ENCODE data around the gene MED13L. TPM values are rescaled to one million over a fixed set of nuclear protein-coding genes. Genes with fewer than 3 reads are reported as not detected.

MED13L gene
- total and polyA plus RNA-seq, 2 donors (not counting 1 experiment from before 2014, with no cell fraction given) = 20.3 to 207 TPM

GRCh38 chr12:116090516-116090915, 187.0 kb downstream of the MED13L start:
- peaks cover 5% of the 10 kb centered on the region for H4K20me1 ChIP-seq (ENCODE audit: control insufficient read depth, insufficient read depth, low read length, poor library complexity, severe bottlenecking)
- no peak overlapping the region for H3K4me2 ChIP-seq (replicated peaks; ENCODE audit: low read depth, low read length, poor library complexity, severe bottlenecking)
- ChIA-PET CTCF (no interaction called here), POLR2A (no interaction called here)
- peaks cover 0 to 9% of the 10 kb centered on the region in 2 experiments for H3K36me3 ChIP-seq (replicated peaks in 1 of 2; ENCODE audit: control extremely low read depth in 1 of 2, control insufficient read depth in 1 of 2, extremely low read depth in 1 of 2, insufficient read depth in 2 of 2, low read length in 1 of 2)
- no peak overlapping the region for H3K4me3 Mint-ChIP-seq
- no peak for ATAC-seq (ENCODE audit: low read depth)
- H3K27me3 Mint-ChIP-seq = no peaks in the 10 kb centered on the region
- no peak for TF ChIP-seq EZH2 (IDR thresholded peaks at IDR 0.05; ENCODE audit: borderline replicate concordance, insufficient read depth, low read depth, low read length, poor library complexity, severe bottlenecking)
- no peak for TF ChIP-seq CTCF (IDR thresholded peaks at IDR 0.05)
- peaks cover 35% of the 10 kb centered on the region for H3K4me1 Mint-ChIP-seq
- H3K4me1 ChIP-seq (ENCODE audit: control insufficient read depth in 2 of 2, insufficient read depth in 2 of 2, low read length in 2 of 2) = peaks cover 5 to 7% of the 10 kb centered on the region in 2 donors
- no peak overlapping the region for H3K27ac Mint-ChIP-seq
- no peak for DNase-seq
- H3K27ac ChIP-seq (ENCODE audit: low read length in 2 of 2) = no peak overlapping the region
- WGBS (ENCODE audit: insufficient coverage) = 100% methylated on average over 2 of the region's 4 CpGs
- H3K79me2 ChIP-seq (ENCODE audit: control insufficient read depth, insufficient read depth, low read length) = peaks cover 62% of the 10 kb centered on the region
- H3K4me3 ChIP-seq (ENCODE audit: control extremely low read depth in 1 of 5, extremely low read depth in 1 of 5, insufficient read depth in 1 of 5, low read depth in 2 of 5, low read length in 4 of 5) = no peak overlapping the region
- intact Hi-C loops (cut with micrococcal nuclease) = loop anchor here (5.0 kb wide), 1 partner anchor 33 kb away; no protein-coding TSS in a partner anchor
- H3K9me3 Mint-ChIP-seq (ENCODE audit: insufficient read depth) = no peaks in the 10 kb centered on the region
- H3K9ac ChIP-seq (ENCODE audit: low read length) = no peak overlapping the region
- no peaks in the 10 kb centered on the region for H3K9me3 ChIP-seq (ENCODE audit: control extremely low read depth in 1 of 3, control insufficient read depth in 2 of 3, insufficient read depth in 1 of 3, low read length in 2 of 3)
- H3K27me3 ChIP-seq (replicated peaks in 1 of 4; ENCODE audit: control extremely low read depth in 1 of 4, control insufficient read depth in 3 of 4, insufficient read depth in 4 of 4, low read length in 3 of 4) = no peaks in the 10 kb centered on the region
- H2AFZ ChIP-seq (ENCODE audit: insufficient read depth, low read depth, low read length, poor library complexity, severe bottlenecking) = no peak overlapping the region

GRCh38 chr12:116089080-116089479, 188.4 kb downstream of the MED13L start:
- Mint-ChIP-seq H3K4me3 (no peak overlapping the region), H3K27me3 (no peaks in the 10 kb centered on the region), H3K9me3 (ENCODE audit: insufficient read depth) (no peaks in the 10 kb centered on the region), H3K4me1 (peaks cover 35% of the 10 kb centered on the region), H3K27ac (no peak overlapping the region)
- Histone ChIP-seq H3K27me3 (replicated peaks in 1 of 4; ENCODE audit: control extremely low read depth in 1 of 4, control insufficient read depth in 3 of 4, insufficient read depth in 4 of 4, low read length in 3 of 4) (no peaks in the 10 kb centered on the region), H4K20me1 (ENCODE audit: control insufficient read depth, insufficient read depth, low read length, poor library complexity, severe bottlenecking) (peaks cover 5% of the 10 kb centered on the region), H3K4me1 (ENCODE audit: control insufficient read depth in 2 of 2, insufficient read depth in 2 of 2, low read length in 2 of 2) (peaks cover 5 to 7% of the 10 kb centered on the region in 2 donors), H3K4me2 (replicated peaks; ENCODE audit: low read depth, low read length, poor library complexity, severe bottlenecking) (no peak overlapping the region), H3K9ac (ENCODE audit: low read length) (no peak overlapping the region), H3K4me3 (ENCODE audit: control extremely low read depth in 1 of 5, extremely low read depth in 1 of 5, insufficient read depth in 1 of 5, low read depth in 2 of 5, low read length in 4 of 5) (no peak overlapping the region), H3K79me2 (ENCODE audit: control insufficient read depth, insufficient read depth, low read length) (peaks cover 58% of the 10 kb centered on the region), H3K9me3 (ENCODE audit: control extremely low read depth in 1 of 3, control insufficient read depth in 2 of 3, insufficient read depth in 1 of 3, low read length in 2 of 3) (no peaks in the 10 kb centered on the region), H2AFZ (ENCODE audit: insufficient read depth, low read depth, low read length, poor library complexity, severe bottlenecking) (no peak overlapping the region), H3K27ac (ENCODE audit: low read length in 2 of 2) (no peak overlapping the region), H3K36me3 (replicated peaks in 1 of 2; ENCODE audit: control extremely low read depth in 1 of 2, control insufficient read depth in 1 of 2, extremely low read depth in 1 of 2, insufficient read depth in 2 of 2, low read length in 1 of 2) (peaks cover 0 to 4% of the 10 kb centered on the region in 2 experiments)
- intact Hi-C loops (cut with micrococcal nuclease) = no loop called here
- ChIA-PET CTCF (no interaction called here), POLR2A (no interaction called here)
- no peak for ATAC-seq (ENCODE audit: low read depth)
- no CpG with 5 or more reads among the region's 3 CpGs for WGBS (ENCODE audit: insufficient coverage)
- no peak for TF ChIP-seq EZH2 (IDR thresholded peaks at IDR 0.05; ENCODE audit: borderline replicate concordance, insufficient read depth, low read depth, low read length, poor library complexity, severe bottlenecking)
- no peak for TF ChIP-seq CTCF (IDR thresholded peaks at IDR 0.05)
- no peak for DNase-seq

Measured in B cell (primary cell).